Prostate gland (tissue), 2 donors: ENCODE data around the gene C10orf62.

Experiments used
- CTCF ChIP-seq, 4 experiments: fragments of 200-600 bp in 2 of 4; fragments of 450-650 bp in 2 of 4; sonication (generic) in 2 of 4; IDR thresholded peaks; 1 replicate in 3 of 4; 2 replicates in 1 of 4; pipeline ENCODE4 v1.5.1; 2016 to 2019; ENCODE audit warnings: antibody characterized with exemption in 4 of 4, mild to moderate bottlenecking in 2 of 4, moderate library complexity in 2 of 4
- POLR2A ChIP-seq: fragments of 450-650 bp; IDR thresholded peaks from one replicate; pipeline ENCODE4 v1.6.1; 2016; ENCODE audit warnings: antibody characterized with exemption, mild to moderate bottlenecking

- TF ChIP-seq POLR2A, result no peak
- TF ChIP-seq CTCF (IDR thresholded peaks at IDR 0.05), result no peak
These were observed 12.0 kb downstream of the C10orf62 start for GRCh38 chr10:97601268-97602215.
